ENCODE results near the gene LRRC31. TPM values are rescaled to one million over a fixed set of nuclear protein-coding genes. Genes with fewer than 3 reads are reported as not detected.

The LRRC31 gene
- total RNA-seq, 2 experiments from 2014 or later = not detected

Other genes with a start within 250 kb of the LRRC31 start
- gene MECOM, start 206.2 kb downstream of the LRRC31 start, total RNA-seq = not detected
- gene TERC, start 104.9 kb downstream of the LRRC31 start, total RNA-seq = 10 to 100 TPM in 1 of 2 experiments, 1 to 10 TPM in 1; 7.3 to 10.9 TPM
- under 1 TPM; 0.28 to 0.44 TPM for gene ACTRT3, start 100.4 kb downstream of the LRRC31 start, total RNA-seq
- 10 to 100 TPM; 17.9 to 19.1 TPM for gene MYNN, start 96.5 kb downstream of the LRRC31 start, total RNA-seq
- gene LRRIQ4, start 57.1 kb downstream of the LRRC31 start, total RNA-seq = under 1 TPM; 0.22 to 0.23 TPM
- 1 to 10 TPM; 6.9 to 8.1 TPM for gene LRRC34, start 57.0 kb downstream of the LRRC31 start, total RNA-seq
- not detected for gene SAMD7, start 41.6 kb upstream of the LRRC31 start, total RNA-seq
- 10 to 100 TPM; 77.1 to 77.4 TPM for gene SEC62, start 96.9 kb upstream of the LRRC31 start, total RNA-seq
- gene GPR160, start 168.1 kb upstream of the LRRC31 start, total RNA-seq = 10 to 100 TPM in 1 of 2 experiments, 1 to 10 TPM in 1; 9.7 to 10.5 TPM